ENCODE measurements around the gene ACTBL2.
"Not testable (repeated sequence)": the region's sequence is repeated elsewhere in the genome, so short reads cannot be mapped to it uniquely, and the experiment has no call there.

GRCh38 chr5:57522477-57522876 lies 39.9 kb upstream of the ACTBL2 start:
- TF ChIP-seq, protein P1, sequence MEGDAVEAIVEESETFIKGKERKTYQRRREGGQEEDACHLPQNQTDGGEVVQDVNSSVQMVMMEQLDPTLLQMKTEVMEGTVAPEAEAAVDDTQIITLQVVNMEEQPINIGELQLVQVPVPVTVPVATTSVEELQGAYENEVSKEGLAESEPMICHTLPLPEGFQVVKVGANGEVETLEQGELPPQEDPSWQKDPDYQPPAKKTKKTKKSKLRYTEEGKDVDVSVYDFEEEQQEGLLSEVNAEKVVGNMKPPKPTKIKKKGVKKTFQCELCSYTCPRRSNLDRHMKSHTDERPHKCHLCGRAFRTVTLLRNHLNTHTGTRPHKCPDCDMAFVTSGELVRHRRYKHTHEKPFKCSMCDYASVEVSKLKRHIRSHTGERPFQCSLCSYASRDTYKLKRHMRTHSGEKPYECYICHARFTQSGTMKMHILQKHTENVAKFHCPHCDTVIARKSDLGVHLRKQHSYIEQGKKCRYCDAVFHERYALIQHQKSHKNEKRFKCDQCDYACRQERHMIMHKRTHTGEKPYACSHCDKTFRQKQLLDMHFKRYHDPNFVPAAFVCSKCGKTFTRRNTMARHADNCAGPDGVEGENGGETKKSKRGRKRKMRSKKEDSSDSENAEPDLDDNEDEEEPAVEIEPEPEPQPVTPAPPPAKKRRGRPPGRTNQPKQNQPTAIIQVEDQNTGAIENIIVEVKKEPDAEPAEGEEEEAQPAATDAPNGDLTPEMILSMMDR (IDR thresholded peaks at IDR 0.05), result not testable (repeated sequence)
- TF ChIP-seq POLR2A (IDR thresholded peaks at IDR 0.05), result not testable (repeated sequence)
